Renal cortex interstitium (tissue), 11 donors: Measurements from ENCODE around the gene DBI. TPM values are rescaled to one million over a fixed set of nuclear protein-coding genes. Genes with fewer than 3 reads are reported as not detected.
A peak's percentile ranks its signal among the peaks of the same experiment; 100 is the strongest.
"Not testable (repeated sequence)": the region's sequence is repeated elsewhere in the genome, so short reads cannot be mapped to it uniquely, and the experiment has no call there.

ENCODE experiments used
- DNase-seq, 11 donors: peaks; one replicate each; pipeline ENCODE4 v3.0.0-alpha.2; 2013; ENCODE audit warnings: low read depth in 9 of 11, low spot score in 4 of 11; ENCODE audit errors: extremely low read depth in 1 of 11
- polyA plus RNA-seq, 3 donors: library from polyadenylated mRNA; unstranded; fragments of 120-200 nt; gene quantifications; one replicate each; pipeline ENCODE4 v1.2.1, GENCODE V29; 2013; ENCODE audit not compliant: insufficient read length in 3 of 3

DBI gene
- polyA plus RNA-seq, 3 donors = 233 to 279 (median 274) TPM

DNA sequence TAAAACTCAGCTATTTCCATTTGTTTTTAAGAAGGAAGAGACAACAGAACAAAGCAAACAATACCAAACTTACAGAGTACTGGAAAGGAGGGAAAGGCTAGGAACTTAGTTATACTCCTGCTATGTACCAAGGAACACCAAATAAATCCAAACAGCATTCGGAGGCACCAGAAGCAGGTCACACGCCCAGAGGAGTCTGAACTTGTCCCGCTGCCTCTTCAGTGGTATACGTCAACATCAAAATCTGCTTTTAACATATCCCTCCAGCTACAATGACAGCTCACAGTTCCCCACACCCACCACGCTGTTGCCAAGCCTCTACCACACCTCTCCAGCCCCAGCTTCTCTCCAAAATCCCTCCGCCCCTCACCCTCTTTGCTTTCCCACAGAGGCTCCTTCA is 17.5 kb upstream of the DBI start:
- no peak for DNase-seq

DNA sequence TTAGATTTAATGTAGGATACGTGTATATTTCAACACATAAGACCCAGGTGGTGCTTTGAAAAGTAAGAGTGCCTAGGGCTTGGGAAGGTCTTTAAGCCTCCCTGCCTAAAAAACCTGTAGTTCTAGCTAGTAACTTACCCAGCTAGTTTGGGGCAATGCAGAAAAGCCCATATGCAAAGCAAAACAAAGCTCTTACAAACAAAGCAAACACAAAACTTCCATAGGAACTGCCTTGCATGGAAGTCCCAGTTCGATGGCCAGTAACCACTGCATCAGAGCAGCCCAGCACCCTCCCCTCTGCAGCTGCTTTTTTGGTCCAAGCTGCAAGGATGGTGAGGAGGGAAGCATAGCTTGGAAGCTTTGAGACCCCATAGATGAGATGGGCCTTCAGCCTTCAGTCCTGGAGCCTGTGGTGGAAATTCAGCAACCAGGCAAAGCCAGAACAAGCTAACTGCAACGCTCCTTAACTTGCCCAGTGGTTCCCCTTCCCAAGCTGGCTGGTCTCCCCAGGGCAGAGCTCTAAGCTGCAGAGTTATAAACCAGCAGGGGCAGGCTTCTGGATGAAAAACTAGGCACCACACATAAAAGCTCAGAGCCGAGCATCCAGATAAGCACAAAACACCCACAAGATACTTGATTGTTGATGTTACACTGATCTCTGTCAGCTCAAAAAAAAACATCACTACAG is 16.3 kb upstream of the DBI start:
- no peak for DNase-seq

DNA sequence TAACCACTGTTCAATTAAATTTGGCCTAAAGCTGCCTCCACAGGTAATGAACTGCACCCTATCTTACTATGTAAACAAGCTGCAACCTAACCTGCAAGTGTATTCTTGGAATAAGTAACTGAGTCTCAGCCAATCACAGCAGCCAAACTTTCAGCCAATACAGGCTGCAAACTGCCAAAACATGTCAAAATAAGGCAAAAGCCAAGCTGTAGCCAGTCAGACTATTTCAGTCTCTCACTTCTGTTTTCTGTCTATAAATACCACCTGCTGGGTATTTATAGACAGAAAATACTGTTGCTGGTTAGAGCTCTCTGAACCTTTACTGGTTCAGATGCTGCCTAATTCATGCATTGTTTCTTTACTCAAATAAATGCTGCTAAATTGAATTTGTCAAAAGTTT is 14.4 kb upstream of the DBI start:
- no peak for DNase-seq

DNA sequence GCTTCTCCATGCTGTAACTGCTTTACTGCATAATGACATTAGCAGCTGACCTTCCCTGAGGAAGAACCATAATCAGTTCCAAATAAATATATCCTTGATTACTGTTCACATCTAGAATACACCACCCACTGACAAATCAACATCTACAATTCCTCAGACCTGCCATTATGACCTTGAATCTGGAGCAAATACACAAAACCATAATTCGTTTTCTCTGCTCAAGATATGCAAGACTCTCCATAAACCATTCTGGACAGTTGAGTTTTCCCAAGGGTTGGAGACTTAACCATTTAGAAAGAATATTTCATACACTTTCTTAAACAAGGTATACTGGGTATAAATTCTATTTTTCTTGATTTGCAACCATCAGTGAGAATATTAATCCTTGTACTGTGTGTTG is 11.9 kb upstream of the DBI start:
- no peak for DNase-seq

DNA sequence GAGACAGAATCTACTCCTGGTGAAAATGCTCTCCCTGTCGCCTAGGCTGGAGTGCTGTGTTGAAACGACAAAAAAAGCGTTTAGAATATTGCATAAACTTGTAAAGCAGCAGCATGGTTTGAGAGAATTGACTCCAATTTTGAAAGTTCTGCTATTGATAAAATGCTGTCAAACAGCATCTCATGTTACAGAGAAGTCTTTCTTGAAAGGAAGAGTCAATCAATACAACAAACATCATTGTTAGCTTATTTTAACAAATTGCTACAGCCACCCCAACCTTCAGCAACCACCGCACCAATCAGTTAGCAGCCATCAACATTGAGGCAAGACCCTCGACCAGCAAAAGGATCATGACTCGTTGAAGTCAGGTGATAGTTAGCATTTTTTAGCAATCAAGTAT is 7.0 kb upstream of the DBI start:
- no peak for DNase-seq

DNA sequence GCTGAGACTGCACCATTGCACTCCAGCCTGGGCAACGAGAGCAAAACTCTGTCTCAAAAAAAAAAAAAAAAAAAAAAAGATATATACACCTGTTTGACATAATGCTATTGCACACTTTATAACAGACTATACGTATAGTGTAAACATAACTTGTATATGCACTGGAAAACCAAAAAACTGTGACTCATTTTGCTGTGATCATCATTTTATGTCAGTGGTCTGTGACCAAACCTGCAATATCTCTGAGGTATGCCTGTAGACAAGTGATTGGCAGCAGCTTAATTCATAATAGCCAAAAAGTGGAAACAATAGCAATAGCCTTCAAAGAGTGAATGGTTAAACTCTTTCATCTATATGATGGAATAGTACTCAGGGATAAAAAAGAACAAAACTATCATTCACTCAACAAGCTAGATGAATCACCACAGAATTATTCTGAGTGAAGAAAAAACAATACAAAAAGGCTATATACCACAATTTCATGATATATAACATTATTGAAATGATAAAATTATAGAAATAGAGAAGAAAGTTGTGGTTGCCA is 6.3 kb upstream of the DBI start:
- no peak for DNase-seq

DNA sequence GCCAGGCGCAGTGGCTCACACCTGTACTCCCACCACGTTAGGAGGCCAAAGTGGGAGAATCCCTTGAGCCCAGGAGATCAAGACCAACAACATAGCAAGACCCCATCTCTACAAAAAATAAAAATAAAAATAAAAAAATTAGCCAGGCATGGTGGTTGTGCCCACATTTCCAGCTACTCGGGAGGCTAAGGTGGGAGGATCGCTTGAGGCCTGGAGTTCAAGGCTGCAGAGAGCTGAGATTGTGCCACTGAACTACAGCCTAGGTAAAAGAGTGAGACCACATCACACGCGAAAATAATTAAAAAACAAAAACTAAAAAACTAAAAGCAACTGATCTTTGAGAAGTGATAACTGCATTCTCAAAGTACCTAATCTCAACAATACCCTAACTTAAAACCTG is 2.0 kb upstream of the DBI start:
- no peak for DNase-seq

DNA sequence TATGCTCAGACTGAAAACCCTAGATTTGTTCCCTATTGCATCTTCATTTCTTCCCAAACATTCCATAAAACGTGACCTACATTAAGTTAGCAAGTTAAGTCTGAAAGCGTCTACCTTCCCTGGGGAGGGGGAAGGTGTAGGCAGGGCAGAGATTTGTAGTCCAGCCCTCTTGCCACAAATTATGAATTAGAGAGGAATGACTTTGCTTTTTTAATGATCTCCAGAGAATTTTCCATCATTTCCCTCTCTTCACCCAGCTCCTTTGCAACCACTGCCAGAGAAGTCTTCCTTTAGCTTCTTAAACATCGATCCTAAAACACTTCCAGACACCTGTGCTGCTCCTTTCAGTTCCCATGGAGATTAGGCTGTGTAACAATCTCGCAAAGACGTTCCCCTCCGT is 1.3 kb upstream of the DBI start:
- DNase-seq = no peak

DNA sequence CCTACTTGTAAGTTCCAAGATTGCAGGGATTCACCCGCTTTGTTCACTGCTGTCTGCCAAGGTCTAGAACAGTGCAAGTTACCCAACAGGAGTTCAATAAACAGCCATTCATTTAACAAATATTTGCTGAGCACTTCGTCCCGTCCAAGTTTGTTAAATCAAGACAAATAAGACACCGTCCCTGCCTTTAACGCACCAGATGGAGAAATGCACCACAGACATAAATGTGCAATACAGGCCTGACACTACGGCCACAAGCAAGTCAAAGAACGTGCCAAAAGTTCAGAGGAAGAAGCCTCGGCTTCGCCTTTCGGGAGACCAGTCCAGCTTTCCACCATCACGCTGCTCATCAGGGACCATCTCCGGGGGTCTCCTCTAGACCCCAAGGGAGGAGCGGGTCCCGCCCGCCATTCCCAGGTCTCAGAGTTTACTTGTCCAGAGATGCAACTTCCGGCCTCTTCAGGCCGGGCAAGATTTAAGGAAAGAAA is 572 bp upstream of the DBI start:
- DNase-seq = peak in 4 of 11 donors; percentile 3 to 43 (median 12)

DNA sequence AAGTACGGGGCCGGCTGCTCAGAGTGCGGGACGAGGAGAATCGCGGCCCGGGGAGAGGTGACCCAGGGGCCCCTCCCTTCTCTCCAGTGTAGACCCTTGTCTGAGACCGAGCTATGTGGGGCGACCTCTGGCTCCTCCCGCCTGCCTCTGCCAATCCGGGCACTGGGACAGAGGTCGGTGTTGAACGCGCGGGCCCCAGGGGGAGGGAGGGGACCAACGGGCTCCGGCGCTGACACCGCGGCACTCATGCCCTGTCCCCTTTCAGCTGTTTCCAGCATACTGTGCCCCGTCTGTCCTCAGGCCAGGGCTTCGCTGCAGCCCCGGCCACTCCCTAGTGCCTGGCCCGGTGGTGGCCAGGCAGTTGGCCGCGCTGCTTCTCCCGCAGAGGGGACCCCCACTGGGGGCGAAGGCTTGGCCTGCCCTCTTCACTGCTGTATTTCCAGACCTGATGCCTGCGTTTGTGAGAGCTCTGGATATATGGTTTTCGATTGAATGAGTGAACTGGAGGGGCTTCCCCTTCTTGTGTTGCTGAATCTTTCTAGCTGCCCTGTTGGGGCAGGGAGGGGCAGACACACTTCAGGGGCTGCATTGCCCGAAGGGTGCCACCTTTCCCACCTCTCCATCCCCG is 809 bp downstream of the DBI start:
- DNase-seq = peak in 3 of 11 donors; percentile 13 to 22 (median 15)

DNA sequence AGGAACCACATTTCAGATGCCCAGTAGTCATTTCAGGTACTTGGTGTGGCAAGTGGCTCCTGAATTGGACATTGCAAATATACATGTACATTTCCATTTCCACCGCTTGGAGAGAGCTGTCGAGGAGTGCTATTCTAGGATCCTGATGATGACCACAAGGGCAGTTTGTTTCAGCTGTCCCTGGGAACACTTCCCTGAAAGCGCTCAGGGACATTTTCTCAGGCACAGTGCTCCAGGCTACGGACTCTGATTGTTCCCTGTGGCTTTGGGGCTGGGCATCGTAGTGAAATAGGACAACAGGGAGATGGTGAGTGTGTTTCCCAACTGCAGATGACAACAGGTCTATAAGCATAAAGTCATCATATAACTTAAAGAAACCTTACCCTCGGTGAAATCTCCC is 3.1 kb downstream of the DBI start:
- DNase-seq = no peak

DNA sequence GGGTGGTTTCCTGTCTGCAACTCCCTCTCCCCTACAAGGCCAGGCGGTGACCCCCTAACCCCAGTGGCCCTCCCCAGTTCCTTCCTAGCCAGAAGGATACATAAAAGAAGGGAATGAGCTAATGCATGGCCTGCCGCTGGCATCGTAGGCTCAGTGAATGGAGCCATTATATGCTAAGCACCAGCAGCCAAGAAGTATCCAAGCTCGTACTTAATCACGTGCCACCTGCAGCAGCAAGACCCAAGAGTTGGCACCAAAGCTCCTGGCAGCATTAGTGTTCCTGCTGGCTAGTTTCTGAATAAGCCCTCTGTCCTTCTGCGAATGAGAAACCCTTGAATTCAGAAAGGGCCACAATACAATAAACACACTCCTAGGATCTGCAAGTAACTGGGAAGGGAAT is 4.3 kb downstream of the DBI start:
- no peak for DNase-seq

DNA sequence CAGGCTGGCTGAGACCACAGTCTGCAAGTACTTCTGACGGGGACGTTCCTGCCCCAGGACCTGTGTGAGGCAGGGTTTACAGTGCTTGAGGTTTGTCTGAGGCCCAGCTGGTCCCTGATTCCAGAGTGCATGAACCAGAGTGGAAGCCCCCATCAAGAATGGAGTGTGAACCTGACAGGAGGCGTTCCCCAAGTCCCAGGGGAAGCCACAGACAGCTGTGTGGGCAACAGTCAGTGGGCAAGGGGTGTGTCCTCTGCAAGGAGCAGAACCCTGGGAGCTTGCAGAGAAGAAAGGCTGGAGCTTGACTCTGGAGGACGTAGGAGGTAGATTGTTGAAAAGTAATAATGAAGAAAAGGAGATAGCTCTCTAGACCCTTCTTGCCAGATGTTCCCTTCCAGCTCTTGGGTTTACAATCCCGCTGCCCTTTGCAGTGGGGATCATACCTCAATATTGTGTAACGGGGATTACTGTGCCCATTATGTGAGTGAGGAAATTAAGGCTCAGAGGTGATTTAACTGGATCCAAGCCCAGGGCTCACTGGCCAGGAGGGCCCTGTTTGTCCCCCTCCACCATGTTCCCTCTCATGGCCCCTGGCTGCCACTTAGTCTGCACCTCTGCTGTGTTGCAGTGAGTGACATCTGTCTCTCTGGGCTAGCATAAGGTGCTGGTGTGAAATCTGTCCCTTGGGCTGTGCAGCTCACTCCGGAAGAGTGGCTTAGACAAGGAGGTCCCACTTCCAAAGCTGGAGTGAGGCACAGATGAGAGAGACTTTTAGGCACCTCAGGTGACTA is 6.2 kb downstream of the DBI start:
- DNase-seq = no peak

DNA sequence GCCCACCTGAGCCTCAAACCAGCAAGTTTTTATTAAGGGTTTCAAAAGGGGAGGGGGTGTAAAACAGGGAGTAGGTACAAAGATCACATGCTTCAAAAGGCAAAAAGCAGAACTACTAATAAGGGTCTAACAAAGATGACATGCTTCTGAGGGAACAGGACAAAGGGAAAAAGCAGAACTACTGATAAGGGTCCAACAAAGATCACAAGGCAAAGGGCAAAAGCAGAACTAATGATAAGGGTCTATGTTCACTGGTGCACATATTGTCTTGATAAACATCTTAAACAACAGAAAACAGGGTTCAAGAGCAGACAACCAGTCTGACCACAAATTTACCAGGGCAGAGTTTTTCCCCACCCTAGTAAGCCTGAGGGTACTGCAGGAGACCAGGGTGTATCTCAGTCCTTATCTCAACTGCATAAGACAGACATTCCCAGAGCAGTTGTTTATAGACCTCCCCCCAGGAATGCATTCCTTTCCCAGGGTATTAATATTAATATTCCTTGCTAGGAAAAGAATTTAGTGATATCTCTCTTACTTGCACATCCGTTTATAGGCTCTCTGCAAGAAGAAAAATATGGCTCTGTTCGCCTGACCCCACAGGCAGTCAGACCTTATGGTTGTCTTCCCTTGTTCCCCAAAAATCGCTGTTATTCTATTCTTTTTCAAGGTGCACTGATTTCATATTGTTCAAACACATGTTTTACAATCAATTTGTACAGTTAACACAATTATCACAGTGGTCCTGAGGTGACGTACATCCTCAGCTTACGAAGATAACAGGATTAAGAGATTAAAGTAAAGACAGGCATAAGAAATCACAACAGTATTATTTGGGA is 7.3 kb downstream of the DBI start:
- DNase-seq = not testable (repeated sequence)

DNA sequence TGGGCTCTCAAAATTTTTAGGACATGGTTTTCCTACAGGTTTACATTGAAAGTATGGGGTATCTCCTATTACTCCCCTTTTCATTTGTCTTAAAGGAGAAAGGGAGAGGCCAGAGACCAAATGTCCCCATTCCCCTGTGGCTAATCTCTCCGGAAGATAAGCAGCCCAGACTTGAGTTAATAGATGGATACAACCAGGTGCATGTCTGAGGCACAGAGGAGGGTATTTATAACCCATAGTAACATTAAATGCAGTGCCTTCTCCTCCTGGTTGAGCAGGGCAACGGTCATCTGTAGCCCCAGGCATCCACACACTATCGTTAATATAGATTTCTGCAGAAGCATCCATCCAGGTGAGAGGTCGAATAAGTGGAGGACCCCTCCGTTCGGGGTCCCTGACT is 9.6 kb downstream of the DBI start:
- DNase-seq = not testable (repeated sequence)

DNA sequence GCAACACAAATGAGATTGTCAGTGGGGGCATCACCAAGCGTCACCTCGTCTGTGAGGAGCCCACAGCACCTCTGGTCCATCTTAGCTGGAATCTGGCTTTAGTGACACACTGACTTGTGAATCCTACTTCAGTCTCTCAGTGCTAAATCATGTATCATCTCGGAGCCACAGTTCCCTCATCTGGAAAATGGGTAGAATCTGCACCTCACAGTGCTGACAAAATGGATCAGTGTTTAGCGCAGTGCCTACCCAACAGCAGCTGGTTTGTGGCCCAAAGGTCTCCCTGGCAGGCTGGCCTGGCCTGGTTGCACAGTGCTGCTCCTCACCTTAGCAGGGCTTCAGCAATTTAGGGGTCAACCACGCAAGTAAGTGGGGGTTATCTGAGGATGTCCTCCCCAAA is 10.0 kb downstream of the DBI start:
- DNase-seq = no peak

DNA sequence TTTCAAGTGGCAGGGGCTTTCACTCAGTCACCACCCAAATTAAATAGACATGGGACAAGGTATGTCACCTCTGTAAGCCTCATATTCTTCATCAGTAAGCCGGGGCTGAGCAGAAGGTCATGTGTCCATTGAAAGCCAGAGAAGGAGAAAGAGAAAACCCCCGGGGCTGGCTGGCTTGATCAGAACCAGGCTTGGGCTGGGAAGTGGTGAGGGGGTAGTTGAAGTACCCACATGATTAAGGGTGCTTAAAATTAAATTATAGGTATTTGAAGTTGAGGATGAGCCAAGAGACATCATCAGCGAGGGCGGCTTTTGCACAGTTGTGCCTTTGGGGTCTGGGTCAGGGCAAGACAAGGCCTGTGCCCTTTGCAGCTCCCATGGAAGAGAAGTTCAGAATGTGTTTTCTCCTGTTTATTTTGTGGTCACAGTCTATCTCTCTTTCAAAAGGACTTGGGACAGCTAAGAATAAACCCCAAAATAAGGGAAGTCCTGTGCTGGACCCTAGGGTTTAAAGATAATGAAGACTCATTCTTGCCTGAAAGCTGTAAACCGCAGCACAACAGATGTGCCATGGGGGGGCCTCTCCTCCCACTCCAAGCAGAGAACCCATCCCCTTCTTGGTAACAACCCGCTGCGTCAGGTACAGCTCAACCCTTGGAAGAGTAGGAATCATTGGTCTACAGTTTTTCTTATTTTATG is 10.7 kb downstream of the DBI start:
- DNase-seq = no peak

DNA sequence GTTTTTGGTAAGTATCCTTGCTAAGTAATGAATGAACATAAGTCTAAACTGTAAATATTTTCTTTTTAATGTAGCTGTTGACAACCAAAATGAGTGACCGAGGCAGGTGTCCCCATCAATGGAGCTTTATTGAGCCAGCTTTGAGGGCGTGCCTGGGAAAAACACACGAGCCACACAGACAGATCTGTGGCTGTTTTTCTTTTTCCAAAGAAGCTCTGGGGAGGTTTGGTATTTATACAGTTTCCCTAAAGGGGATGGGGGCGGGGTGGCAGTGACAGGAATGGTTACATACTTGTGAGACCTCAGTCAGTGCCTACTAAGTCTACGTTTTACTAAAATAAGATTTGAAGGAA is 11.2 kb downstream of the DBI start:
- DNase-seq = no peak

DNA sequence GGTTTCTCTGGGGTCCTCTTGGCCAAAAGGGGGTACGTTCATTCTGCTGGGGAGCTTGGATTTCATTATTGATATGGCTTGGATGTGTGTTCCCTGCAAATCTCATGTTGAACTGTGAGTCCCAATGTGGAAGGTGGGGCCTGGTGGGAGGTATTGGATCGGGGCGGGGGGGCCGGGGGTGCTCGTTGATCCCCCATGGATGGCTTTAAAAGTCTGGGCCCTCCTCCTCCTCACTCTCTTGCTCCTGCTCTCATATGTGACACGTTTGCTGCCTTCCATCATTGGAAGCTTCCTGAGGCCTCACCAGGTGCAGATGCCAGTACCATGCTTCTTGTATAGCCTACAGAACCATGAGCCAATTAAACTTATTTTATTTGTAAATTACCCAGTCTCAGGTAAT is 11.8 kb downstream of the DBI start:
- DNase-seq = no peak
